Embryonic facial prominence (tissue), 1 donor: ENCODE data around the gene CFAP100.

Source experiments
- DNase-seq: peaks from one replicate; pipeline ENCODE4 v3.0.0-alpha.2; 2016; ENCODE audit errors: extremely low spot score

CFAP100 gene

DNA sequence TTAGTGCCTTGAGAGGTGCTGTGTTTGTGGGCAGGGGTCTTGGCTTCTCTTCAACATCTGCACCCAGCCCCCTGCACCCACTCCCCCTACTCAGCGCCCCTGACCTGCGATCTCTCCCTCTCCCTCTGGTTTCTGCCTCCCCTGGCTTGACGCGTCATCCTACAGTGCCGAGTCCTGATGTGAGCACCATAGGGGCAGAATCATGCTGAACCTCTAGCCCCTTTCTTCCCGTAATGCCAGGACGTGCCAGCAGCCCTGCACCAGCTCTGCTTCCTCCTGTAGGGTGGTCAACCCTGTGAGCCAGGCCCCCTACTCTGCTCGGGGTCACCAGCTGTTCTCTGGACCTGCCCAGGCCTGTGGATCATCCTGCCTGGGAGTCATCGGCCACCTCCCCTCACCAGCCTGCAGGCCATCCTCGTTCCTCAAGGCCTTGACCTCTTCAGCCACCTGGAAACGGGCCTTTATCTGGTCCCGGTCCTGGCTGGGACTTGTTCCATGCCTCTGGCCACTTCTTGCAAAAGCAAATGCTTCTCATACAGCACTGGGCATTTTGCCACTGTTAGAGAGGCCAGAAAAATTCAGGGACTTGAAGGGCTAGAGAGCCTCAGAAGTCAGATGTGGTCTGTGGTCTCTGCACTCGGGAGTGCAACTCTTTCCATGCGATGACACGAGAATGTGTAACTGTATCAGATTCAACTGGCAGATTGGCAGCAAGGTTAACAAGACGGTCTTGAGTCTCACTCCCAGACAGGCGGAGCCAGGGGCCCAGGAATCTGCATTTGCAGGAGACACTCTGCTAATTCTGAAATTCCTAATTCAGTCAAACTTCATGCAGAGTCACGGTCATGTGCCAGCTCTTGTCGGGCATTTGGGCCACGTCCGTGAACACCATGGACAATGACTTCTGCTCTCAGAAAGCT is 20.8 kb upstream of the CFAP100 start:
- no peak for DNase-seq

- no peak for DNase-seq
These were observed 18.8 kb upstream of the CFAP100 start for GRCh38 chr3:126375835-126376331.

DNA sequence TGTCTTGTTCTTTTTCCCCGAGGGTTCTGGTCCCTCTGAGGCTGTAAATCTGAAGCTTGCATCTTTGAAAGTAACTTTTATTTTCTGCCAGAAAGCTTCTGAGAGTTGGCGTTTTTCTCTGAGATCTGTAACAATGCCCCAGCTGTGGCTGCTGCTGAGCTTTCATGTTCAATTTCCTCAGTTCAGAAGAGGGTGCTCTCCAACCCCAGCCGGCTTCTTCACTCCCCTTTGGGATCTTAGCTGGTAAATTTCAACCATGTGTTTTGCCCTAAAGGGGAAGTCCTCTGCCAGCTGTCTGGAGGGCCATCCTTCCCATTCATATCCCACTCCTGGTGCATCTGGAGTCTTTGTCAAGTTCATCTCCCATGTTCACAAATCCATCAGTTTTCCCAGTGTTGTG is 18.3 kb upstream of the CFAP100 start:
- DNase-seq: no peak

GRCh38 chr3:126377211-126377610 is 17.5 kb upstream of the CFAP100 start:
- no peak for DNase-seq

- DNase-seq: no peak
These were observed 16.4 kb upstream of the CFAP100 start for GRCh38 chr3:126378341-126378751.

DNA sequence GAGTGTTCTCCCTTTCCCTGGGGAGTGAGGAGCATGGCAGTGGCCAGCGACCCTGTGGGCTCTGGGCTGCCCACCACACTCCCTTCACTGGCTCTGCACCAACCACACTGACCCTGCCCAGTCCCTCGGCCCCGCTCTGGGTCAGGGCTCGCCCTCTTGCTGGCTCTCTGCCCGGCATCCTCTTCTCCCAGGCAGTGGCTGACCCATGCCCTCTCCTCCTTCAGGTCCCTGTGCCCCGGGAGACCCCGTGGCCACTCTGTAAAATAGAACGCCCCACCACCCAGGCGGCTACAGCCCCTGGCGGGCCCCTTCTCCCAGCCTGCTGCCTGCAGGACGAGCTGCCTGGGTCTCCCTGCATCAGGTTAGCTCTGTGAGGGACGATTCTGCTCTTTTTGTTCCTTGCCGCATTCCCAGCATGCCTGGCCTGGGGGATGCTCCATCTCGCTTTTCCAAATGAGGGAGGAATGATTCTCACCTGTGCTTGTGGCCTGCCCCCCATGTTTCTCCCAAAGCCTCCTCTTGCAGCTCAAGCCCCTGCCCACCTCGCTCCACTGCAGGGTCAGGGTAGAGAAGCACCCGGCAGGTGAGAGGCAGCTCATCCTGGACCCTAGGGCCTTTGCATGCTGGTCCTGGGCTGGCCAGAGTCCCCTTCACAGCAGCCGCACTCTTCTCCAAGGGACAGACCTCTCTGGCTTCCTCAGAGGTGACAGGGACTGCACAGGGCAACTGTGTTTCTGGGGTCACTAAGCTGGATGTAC is 14.5 kb upstream of the CFAP100 start:
- no peak for DNase-seq

- no peak for DNase-seq
These were observed 12.7 kb upstream of the CFAP100 start for GRCh38 chr3:126381966-126382365.

GRCh38 chr3:126389112-126389793 is 5.5 kb upstream of the CFAP100 start:
- no peak for DNase-seq

DNA sequence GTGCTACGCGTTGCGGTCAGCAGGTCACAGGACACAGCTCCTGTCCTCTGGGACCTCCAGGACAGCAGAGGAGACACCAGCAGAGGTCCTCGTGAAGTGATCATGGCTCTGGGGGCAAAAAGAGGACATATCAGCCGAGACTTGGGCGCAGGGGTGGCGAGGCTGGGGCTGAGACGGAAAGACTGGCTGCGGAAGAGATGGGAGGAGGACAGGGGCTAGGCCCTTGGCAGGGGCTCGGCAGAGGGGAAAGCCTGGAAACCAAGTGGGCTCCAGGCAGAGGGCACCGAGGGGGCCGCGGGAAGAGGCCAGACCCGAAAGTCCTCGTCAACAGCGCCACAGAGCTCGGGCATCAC is 4.9 kb upstream of the CFAP100 start:
- DNase-seq: no peak

DNA sequence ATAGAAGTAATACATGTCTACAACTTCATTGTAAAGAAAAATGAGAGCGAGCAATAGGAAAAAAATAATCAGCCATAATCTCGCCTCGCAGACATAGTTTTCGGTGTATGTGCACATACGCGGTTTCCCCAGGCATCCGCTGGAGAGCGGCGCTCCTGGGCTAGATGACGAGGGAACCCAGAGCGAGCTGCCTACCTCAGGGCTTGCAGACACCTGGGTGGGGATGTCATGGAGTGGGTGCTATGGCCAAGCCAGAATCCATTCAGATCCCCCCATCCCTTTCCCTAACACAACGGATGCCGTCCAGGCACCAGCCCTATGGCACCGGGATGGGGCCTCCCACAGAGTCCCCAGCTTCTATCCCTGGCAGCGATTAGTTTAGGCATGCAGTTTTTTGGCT is 4.5 kb upstream of the CFAP100 start:
- DNase-seq: no peak

GRCh38 chr3:126390751-126391150 is 4.0 kb upstream of the CFAP100 start:
- DNase-seq: no peak

DNA sequence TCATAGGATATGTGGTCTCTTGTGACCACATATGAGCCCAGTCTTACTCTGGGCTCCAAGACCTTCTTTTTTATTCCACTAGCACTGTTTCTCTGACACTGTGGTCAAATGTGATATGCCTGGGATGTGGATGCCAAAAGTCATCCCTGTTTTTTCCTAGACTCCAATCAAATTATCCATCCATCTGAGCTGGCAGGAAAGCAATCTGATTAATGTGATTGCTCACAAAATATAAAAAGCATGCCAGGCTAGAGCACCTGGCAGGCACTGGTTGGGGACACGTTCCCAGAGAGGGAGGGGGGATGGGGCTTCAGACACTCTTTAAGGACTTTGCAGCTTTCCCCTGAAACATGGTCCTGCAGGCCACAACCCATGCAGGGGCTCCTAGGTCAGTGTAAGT is 3.1 kb upstream of the CFAP100 start:
- no peak for DNase-seq

- DNase-seq: no peak
These were observed 2.5 kb upstream of the CFAP100 start for GRCh38 chr3:126392246-126392645.

GRCh38 chr3:126393563-126393962 is 1.1 kb upstream of the CFAP100 start:
- no peak for DNase-seq

- DNase-seq: no peak
These were observed 240 bp downstream of the CFAP100 start for GRCh38 chr3:126394977-126395321.

DNA sequence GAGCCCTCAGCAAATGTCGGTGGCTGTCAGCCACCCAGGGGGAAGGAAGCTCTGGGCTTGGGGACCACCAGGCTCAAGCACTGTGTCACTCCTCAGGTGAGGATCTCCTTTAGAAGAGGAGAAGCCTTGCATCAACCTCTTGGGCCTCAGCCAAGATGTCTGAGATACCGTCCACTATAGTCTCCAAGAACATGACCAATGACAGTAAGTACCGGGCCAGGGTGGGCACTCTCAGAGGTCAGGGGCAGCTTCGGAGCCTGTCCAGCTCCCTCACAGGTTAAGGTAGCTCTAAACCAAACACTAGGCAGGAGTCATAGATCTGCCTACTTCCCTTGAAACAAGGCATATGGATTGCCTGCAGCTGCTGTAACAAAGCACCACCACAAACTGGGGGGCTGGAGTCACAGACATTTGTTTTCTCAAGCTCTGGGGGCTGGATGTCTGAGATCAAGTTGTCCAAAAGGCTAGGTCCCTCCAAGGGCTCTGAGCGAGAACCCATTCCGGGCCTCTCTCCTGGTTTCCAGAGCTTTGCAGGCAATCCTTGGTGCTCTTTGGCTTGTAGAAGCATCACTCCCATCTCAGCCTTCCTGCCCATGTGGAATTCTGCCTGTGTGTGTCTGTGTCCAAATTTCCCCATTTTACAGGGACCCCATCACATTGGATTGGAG is 1.3 kb downstream of the CFAP100 start:
- DNase-seq: no peak

DNA sequence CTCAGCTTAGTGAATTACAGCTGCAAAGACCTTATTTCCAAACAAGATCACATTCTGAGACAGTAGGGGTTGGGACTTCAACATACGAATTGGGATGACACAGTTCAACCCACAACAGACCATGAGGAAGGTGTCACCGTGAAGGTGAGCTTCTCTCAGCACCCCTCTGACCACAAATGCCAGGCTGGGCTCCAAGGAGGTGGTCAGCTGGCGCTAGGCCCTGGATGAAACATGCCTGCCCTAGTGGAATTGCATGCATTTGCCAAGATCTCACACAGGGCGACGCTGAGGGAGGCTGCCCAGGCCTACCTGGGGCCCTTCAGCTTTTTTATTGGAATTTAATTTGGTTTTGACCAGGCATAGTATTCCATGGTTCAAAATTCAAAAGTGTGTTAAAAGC is 1.8 kb downstream of the CFAP100 start:
- no peak for DNase-seq

DNA sequence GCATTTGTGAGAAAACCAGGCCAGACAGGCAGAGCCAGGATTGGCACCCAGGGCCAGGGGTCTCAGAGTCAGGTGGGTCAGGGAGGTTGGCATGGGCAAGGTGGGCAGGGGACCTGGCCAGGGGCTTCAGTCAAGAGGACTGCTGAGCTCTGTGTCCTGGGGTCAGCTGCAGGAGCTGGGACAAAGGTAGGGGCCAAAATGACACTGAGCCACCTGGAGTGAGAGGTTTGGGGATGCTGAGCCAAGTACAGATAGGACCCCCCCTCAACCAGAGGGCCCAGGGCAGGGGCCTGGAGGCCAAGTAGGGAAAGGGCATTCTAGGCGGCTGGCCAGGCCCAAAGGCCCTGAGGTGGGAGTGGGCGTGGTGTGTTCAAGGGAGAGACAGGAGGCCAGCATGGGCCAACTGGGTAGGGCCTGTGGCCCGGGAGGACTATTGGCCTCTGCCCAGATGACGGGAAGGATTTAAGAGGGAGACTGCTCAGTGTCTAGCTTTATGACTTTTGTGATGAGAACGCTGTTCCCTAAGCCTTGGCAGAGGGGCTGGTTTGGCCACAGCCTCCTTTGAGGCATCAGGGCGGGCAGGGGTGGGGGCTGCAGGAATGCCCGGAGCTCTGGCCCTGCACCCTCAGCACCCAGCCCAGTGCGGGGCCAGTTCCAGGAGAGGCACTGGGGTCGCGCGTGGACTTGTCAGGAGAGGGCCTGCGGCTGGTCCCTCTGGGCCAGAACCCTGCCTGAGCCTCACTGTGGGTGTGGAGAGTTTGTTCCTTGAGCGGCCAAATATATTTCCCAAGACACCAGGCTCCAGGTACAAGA is 3.1 kb downstream of the CFAP100 start:
- DNase-seq: no peak

DNA sequence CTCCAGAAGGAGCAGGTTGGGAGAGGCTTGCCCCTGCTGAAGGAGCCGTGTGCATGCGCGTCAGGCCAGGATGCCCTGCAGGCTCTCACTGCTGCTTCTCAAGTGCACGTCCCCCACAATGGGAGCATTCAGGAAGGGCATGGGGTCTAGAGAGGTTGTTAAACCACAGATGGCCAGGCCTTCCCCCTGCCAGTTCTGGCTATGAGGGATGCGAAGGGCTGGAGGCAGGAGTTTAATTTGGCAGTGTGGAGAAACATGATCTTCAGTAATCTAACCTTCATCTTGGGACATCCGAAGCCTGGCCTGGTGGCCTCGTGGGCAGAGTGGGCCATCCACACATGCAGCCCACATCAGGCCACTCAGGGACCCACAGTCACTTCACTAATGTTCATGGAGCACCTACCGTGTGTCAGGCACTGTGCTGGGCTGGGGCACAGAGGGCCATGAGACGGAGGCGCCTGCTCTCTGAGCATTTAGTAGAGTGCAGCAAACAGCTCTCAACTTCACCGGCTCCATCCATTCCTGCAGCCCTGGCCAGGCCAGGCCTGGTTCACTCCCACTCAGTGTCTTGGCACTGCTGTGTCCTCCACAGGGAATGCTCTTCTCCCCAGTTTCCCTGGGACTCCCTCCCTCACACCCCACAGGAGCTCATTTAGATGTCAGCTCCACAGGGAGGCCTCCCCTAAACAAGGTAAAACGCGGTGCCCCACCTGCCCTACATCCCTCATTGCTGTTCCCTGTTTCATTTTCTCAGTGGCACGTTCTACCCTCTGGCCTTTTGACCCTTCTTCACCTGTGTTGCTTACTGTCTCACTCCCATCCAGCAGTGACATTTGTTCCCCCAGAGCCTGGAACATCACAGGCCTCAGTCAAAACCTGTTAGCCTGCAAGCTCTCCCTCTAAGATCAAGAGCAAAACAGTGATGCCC is 4.0 kb downstream of the CFAP100 start:
- no peak for DNase-seq

GRCh38 chr3:126399351-126399735 is 4.6 kb downstream of the CFAP100 start:
- no peak for DNase-seq
